ENCODE data around the gene TMEM98.
"Not testable (repeated sequence)": the region's sequence is repeated elsewhere in the genome, so short reads cannot be mapped to it uniquely, and the experiment has no call there.

The TMEM98 gene, protein sequence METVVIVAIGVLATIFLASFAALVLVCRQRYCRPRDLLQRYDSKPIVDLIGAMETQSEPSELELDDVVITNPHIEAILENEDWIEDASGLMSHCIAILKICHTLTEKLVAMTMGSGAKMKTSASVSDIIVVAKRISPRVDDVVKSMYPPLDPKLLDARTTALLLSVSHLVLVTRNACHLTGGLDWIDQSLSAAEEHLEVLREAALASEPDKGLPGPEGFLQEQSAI

DNA sequence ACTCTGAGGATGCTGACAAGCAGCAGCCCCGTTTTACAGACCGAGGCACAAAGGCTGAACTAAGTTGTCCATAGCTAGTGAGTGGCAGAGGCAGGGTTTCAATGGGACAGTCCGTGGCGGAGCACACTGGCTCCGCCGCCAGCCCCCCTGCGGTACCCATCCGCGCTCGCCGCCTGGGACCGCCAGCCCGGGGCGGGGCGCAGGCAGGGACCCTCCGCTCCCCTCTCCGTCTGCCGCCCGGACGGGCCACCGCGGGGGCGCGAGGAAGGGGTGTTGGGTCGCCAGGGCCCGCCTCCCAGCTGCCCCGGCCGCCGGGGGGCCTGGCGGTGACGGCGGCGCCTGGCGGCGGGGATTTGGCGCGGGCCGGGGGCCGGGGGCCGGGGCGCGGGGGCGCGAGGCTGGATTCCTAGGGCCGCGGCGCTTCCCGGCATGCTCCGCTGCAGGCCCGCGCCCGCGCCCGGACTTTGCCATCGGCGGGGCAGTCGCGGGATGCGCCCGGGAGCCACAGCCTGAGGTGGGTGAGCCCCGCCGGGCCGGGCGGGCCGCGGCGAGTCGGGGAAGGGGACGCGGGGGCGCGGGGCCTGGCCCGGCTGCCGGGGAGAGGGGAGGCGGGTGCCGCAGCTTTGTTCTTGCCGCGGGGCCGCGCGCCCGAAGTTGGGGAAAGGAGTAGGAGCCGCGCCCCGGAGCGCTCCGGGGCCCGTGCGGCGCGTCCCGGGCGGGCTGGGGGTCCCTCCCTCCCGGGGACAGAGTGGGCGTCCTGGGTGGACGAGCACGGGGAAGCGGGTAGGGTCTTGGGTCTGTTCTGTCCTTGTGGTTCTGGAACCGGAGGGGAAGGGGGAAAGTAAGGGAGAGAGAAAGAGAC is at the start of gene TMEM98:
TSS of gene TMEM98 (plus strand) at position 430 of the 862 bp plus-strand sequence. CDS start 3,376 bp downstream, outside the sequence.
- DNase-seq = peak; percentile 40

DNA sequence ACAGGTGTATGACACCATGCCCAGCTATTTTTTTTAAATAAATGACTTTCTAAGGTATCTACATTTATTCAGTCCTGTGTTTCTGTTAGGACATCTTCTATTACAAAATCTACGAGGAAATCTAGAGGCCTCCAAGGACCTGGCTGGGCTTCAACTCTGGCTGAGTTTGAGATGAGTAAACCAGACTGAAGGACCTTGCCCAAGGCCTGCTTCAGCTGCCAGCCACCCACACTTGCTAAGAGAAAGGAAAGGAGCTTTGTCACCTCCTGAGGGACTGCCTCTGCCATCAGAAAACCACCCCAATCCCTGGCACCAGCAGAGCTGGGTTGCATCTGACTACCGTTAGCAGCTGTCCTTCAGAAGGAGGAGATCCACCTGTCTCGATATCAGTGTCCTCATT is 49.7 kb upstream of the TMEM98 start:
- DNase-seq = no peak

DNA sequence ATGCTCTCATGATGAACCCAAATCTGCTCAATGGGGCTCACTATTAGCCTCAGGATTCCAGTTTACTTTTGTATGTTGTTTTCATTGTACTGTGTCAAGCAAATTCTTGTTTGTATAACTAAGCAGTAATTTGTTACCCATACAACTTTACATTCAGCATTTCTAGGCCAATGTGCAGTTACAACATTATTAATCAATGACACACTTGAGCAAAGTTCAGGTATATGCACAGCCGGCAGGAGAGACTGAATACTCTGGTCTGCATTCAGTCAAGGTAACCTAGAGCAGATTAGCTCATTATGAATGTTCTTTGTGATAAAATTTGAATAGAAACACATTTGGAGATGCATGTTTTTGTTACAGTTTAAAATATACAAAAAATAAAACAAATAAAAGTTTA is 48.8 kb upstream of the TMEM98 start:
- DNase-seq = no peak

DNA sequence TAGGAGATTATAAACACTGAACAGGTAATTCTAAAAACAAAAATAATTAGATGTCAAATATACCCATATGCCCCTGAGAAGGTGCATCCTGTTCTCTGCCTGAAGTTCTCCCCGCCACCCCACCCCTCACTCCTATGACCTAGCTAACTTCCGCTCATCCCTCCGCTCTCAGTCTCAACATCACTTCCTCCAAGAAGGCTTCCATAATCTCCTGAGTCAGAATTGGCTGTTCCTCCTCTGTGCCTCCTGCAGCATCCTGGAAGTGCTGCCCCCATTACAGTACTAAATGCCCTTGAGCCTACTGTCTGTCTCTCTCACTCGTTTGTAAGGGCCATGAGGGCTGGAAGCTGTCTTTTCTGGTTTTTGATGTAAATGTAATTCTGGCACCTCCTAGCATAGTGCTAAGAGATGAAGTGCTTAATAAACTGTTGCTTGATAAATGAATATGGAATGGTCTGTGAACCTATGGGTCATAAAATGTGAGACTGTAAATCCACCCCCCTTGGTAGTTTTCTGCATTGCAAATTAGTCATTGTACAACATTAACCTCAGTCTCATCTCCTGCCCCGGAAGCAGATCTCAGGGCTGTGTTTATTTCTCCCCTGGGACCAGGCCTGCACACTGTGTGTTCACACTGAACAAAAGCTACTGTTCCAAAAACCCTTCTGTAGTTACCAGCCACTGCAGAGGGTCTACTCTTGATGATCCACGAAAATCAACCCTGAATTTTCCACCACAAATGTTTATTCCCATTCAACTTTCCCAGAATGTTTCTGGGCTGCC is 47.1 kb upstream of the TMEM98 start:
- DNase-seq = no peak

DNA sequence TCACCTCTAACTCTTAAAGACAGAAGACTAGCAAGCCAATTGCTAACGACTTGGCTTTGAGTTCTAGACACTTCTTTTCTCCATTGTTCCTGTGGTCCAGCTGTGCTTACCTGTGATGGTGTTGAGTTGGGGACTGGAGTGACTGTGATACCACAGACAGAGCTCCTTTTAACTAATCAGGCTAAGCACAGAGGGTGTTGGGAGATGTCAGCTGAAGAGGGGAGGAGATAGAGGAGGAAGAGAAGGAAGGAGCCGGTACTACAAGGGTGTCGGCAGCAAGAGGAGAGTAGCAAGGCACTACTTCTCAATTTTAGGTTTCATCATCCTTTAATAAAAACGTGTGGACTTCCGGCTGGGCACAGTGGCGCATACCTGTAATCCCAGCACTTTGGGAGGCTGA is 45.9 kb upstream of the TMEM98 start:
- peak; percentile 35 for DNase-seq

DNA sequence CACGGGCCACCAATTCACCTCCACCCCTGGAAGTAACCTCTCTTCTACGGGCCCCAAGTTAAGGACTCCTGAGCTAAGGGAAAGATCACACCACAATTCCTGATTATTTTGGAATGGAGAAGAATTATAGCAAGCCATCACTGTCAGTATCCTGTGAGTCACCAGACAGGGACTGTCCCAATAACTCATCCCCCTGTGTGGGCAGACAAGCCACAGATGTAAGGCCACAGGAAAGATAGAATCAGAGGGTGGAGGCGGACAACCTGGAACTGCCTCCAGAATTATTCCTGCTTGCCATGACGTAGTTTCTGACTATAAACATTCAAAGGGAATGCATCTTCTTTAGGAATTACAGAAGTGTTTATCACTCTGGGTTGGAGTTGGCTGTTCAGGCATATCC is 45.2 kb upstream of the TMEM98 start:
- no peak for DNase-seq

DNA sequence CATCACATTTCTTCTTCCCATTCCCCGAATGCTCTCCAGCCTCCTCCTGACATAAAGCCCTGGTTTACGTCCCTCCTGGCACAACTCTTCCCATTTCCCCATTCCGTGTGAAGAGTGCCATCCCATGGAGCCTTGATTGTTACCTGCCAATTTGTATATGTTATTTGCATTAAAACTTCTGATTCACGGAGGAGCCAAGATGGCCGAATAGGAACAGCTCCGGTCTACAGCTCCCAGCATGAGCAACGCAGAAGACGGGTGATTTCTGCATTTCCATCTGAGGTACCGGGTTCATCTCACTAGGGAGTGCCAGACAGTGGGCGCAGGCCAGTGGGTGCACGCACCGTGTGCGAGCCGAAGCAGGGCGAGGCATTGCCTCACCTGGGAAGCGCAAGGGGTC is 41.0 kb upstream of the TMEM98 start:
- not testable (repeated sequence) for DNase-seq

DNA sequence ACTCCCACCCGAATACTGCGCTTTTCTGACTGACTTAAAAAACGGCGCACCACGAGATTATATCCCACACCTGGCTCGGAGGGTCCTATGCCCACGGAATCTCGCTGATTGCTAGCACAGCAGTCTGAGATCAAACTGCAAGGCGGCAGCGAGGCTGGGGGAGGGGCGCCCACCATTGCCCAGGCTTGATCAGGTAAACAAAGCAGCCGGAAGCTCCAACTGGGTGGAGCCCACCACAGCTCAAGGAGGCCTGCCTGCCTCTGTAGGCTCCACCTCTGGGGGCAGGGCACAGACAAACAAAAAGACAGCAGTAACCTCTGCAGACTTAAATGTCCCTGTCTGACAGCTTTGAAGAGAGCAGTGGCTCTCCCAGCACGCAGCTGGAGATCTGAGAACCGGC is 40.5 kb upstream of the TMEM98 start:
- not testable (repeated sequence) for DNase-seq

DNA sequence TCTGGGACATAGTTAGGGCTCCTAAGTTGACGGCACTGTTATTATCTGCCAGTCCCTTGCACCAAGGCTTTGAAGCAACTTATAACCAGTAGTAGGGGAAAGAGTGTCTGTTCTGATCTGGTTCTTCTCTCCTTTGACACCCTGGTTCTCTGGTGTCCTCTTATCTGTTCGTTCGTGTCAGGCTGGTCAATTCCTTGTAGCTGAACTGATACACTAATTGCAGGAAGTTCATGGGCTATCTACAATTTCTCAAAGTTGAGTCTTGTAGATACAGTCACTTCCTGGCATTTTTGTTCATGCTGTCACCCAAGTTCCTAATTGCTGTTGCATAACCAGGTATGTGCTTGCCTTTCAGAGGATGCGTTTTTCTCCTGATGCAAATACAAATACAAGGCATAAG is 33.7 kb upstream of the TMEM98 start:
- peak; percentile 67 for DNase-seq

DNA sequence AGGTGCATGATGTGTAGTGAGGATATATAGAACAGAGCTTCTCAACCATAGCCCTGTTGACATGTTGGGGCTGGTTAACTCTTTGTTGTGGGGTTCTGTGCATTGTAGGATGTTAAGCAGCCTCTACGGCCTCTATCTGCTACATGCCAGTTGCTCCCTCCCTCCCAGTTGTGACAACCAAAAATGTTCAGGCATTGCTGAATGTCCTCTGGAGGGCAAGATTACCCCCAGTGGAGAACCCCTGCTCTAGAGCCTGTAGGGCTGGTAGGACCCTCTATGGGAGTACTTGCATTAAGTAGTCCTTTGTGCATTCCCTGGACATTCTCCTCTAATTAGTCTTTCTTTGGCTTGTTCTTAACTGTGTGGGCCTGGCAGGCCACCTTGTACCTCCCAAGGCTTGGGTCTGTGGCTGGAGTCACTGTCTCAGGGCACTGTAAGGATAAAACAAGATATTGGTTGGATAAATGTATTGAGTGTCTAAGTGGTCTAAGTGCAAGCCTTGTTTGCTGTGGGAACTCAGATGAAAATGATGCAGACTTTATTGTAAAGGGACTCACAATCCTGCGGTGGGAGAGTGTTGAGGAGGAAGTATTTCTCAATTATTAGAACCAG is 31.2 kb upstream of the TMEM98 start:
- DNase-seq = peak; percentile 51

DNA sequence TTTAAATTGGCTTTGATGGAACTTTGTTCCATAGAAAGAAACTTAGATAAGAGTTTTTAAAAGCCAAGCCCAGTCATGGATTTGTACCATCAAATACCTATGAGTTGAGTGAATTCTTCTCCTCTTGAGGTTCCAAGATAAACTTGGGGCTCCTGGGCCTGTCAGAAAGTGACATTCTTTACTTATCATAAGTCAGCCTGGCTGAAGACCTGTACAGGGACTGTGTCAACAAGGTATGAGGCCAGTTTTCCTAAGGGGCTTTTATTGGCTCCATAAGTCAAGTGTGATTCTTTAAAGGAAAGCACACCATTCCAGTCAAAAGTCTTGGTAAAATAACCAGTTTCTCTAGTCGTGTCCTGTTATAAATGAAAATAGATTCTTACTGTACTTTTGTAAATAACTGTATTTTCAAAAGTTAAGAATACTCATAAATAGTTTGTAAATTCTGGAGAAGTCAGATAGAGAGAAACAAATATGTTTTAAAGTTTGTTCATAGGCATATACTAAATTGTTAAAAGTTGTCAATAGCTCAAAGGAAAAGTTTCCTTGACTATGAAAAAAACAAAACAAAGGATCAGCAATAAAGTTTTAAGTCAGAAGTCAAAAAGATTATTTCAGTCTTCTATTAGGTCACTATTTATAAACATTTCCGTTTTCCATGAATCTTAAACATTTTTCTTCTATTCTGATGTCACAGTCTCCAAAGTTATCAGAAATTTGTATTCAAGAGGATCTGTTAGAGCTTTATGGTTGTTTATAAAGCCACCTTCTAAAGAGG is 28.5 kb upstream of the TMEM98 start:
- DNase-seq = no peak

DNA sequence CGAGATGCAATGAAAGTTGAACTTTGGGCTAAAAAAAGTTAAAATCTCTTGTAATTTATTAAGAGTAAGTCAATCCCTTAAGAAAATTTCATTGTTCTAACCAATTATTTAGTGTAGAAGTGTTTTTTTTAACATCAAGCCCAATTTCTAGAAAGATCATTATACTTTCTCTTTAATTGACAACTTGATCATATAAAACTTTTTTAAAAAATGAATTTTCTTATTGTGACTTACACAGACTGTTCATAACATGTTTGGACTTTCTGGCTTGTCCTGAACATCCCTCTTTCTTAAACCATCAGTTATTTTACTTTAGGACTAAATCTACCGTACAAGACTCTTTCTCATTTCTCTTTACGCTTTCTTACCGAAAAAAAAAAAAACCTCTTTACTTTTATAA is 26.2 kb upstream of the TMEM98 start:
- DNase-seq = no peak

DNA sequence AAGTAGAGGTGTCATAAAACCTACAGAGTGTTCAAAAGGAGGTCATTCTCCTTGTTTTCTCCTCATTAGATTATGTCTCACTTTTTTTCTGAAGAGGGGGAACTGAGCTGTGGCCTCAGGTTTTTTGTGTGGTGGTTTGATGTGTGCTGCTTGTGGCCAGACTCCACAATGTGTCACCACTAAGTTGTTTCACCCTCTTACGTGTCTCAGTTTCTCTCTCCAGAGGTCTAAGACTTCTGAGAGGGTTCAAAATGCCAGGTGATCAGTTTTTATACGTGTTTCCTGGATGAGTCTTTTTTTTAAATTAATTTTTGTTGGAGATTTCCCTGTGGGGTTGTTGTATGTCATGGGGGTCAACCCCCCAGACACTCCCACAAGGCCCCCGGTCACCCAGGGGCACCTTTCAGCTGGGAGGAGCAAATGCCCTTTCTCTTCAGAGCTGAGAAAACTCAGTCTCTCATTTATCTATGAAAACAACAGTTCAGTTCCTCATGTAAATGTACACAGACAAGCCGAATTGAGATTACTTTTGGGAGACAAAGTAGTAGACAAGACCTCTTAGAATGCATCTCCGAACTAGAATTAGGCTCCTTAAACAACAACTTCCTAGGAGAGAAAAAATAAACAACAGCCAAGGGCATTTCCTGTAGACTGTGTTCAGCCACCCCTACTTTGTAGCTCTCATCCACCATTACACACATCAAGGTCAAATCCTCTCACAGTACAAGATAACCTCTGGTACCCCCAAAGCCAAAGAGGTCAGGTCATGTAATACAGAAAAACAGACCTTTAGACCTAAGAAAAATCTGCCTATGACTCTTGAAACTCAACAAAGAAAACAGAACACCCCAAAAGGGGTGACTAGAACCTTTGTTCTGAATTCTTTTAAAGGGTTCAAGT is 23.9 kb upstream of the TMEM98 start:
- DNase-seq = no peak

DNA sequence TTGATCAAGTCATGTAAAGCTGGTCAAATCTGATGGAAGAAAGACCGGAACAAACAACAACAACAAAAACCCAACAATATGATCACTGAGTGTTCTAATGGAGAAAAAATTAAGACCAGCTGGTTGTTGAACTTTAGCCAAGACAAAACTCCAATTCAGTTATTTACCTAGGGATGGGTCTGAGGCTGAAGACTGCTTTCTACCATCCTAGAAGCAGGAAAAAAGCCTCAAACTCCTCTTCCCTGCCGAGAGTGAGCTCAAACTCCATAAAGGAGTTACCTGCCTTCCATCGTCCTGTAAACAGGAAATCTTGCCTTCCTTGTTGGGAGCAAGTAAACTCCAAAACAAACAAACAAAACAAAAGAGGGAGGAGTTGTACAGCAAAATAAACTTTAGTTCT is 23.1 kb upstream of the TMEM98 start:
- no peak for DNase-seq

DNA sequence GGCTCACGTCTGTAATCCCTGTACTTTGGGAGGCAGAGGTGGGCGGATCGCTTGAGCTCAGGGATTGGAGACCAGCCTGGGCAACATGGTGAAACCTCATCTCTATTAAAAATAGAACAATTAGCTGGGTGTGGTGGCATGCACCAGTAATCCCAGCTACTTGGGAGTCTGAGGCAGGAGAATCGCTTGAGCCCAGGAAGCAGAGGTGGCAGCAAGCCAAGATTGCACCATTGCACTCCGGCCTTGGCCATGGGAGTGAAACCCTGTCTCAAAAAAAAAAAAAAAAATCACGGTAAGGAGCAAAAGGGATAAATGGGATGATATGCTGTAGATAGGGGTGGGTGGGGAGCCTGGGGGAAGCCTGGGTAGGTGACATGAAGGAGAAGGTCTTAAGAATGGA is 20.4 kb upstream of the TMEM98 start:
- no peak for DNase-seq

DNA sequence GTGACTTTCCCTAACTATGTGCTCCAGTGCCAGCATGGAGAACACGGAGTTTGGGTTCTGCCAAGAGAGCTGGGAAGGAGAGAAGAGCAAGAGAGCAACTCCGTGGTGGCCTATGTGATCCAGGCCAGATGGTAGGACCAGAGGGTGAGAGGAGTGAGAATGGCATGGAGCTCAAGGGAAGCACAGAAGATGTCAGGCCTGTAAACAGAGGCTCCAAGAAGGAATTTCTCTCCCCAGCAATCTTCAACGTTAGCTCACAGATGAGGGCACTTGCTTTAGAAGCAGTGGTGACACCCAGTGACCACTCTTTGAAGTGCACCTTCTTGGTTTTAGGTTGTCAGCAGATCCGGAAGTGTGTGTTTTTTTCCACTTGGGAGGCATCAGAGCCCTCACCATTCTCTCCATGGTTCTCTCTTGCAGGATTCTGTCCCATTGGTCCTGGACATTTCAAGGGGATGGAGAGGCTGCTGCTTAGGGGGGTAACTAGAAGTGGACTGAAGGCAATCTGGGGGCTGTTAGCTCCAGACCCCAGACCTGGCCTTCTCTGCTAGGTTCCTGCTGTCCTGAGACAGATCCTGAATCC is 18.1 kb upstream of the TMEM98 start:
- peak; percentile 94 for DNase-seq

DNA sequence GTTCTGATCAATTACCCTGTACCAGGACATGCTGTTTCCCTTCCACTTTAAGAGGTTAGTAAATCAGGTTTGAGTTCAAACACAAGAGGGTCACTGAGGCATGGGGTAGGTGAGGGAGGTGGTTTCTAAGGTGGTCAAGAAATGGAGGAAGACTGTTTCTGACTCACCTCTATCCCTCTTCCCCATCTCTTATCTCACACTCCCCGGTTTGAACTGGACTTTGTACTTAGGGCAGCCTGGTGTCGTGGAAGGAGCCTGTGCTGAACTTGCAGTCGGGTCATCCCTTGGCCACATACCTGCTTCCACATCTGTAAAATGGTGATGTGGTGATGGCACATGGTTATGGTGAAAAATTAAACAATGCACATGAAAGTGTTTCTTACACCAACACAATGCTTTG is 17.2 kb upstream of the TMEM98 start:
- DNase-seq = no peak

DNA sequence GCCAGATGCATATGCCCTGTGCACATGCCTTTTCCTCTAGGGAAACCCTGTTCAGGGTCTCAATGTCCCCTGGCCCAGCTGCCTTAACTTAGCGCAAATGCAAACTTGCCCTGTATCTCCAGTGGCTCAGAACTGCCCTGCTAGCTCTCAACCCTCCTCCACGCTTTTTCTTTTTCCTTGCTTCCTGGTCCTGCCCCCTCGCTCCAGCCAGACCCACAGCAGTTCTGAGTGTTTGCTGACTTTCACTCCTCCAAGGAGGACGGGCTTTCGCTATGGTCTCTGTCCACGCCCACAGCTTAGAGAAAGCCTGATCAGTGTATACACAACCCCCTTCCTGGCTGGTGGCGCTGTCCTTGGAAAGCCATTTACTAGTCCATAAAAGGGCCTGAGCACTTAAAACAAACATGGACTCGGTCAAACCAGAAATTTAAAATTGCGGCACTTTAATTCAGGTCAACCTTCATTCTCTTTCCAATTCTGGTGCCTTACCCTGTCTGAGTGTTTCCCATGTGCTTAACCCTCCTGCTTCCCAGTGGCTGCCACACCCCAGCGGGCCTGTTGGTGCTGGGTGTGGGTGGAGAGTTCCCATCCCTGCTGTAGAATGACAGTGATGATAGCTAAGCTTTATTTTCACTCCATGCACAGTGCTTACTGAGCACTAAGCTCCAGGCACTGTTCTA is 15.6 kb upstream of the TMEM98 start:
- DNase-seq = no peak

DNA sequence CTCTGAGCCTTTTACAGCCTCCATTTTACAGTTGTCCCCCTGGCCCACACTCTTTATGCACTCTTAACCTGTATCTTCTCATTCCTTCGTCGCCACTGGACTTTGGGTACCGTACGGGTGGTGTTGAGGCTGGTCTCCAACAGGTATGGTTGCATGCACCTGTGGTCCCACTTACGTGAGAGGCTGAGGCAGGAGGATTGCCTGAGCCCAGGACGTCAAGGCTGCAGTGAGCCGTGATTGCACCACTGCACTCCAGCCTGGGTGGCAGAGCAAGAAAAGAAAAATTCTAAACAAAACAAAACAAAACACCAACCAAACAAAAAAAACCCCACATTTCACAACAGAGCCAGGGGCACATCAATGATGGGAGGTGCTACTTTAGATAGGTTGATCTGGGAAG is 14.4 kb upstream of the TMEM98 start:
- DNase-seq = no peak

DNA sequence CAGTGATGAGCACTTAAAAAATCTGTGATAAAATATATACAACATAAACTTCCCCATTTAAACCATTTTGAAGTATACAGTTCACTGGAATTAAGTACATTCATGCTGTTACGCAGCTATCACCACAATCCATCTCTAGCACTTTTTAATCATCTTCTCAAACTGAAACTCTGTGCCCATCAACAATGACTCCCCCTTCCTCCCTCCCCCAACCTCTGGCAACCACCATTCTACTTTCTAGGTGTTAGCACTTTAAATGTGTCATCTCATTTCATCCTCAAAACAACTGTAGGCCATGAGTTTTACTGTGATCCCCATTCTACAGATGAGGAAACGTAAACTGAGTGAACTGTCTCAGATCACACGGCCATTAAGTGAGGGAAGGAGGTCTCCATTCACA is 13.8 kb upstream of the TMEM98 start:
- DNase-seq = no peak

All from hematopoietic multipotent progenitor cell treated with erythropoietin and hydrocortisone succinate and interleukin-3 and kit ligand, for 6 days (in vitro differentiated cells).